ENCODE measurements around the gene AHCTF1. TPM values are rescaled to one million over a fixed set of nuclear protein-coding genes. Genes with fewer than 3 reads are reported as not detected.

AHCTF1 gene
- total and polyA plus RNA-seq, 9 of the 15 experiments (the other 6 are each of a cell fraction or from before 2014, with no cell fraction given): 9.4 to 102 (median 47.6) TPM

GRCh38 chr1:246837418-246838117, 94.2 kb downstream of the AHCTF1 start (continued):
- no peak for TF ChIP-seq PKNOX1 (IDR thresholded peaks at IDR 0.05)
- no peak for TF ChIP-seq PTTG1 (tag; IDR thresholded peaks at IDR 0.05; ENCODE audit: low read depth)
- TF ChIP-seq NFXL1 (CRISPR knock-in tag; IDR thresholded peaks at IDR 0.05): no peak
- TF ChIP-seq HMBOX1 (IDR thresholded peaks at IDR 0.05): peak; percentile 19; the same call in 1 of the 2 replicates
- TF ChIP-seq KLF16 (IDR thresholded peaks at IDR 0.05): no peak
- peak; percentile 30; the same call in 1 of the 2 replicates for TF ChIP-seq POLR2A (conservative IDR thresholded peaks at IDR 0.05)
- TF ChIP-seq POLR2AphosphoS2 (IDR thresholded peaks at IDR 0.05; ENCODE audit: low read length): no peak; the same call in 1 of the 2 replicates
- TF ChIP-seq COPS2 (conservative IDR thresholded peaks at IDR 0.05): no peak
- no peak for TF ChIP-seq ZNF639 (CRISPR knock-in tag; conservative IDR thresholded peaks at IDR 0.05 in 1 of 2, IDR thresholded peaks at IDR 0.05 in 1 of 2)
- TF ChIP-seq RBM25 (IDR thresholded peaks at IDR 0.05; ENCODE audit: low read depth, low read length, severe bottlenecking): no peak
- 0 out of 2 replicates have a peak, but pooled peaks have one; percentile 14 for TF ChIP-seq THRB (CRISPR knock-in tag; conservative IDR thresholded peaks at IDR 0.05)
- no peak for TF ChIP-seq SPI1 (IDR thresholded peaks at IDR 0.05; ENCODE audit: borderline replicate concordance, low read depth, low read length)
- TF ChIP-seq JUND (IDR thresholded peaks at IDR 0.05; ENCODE audit: borderline replicate concordance, low read depth, low read length): peak; percentile 27; the same call in 1 of the 2 replicates
- TF ChIP-seq JUND (tag; IDR thresholded peaks at IDR 0.05; ENCODE audit: borderline replicate concordance, low read depth, low read length): no peak
- 0 out of 2 replicates have a peak, but pooled peaks have one; percentile 3 for TF ChIP-seq NCOR1 (IDR thresholded peaks at IDR 0.05)
- TF ChIP-seq ZNF583 (CRISPR knock-in tag; IDR thresholded peaks at IDR 0.05): 0 out of 2 replicates have a peak, but pooled peaks have one; percentile 38
- TF ChIP-seq SRSF1 (IDR thresholded peaks at IDR 0.05; ENCODE audit: low read depth, low read length): no peak
- TF ChIP-seq ZNF696 (CRISPR knock-in tag; conservative IDR thresholded peaks at IDR 0.05): no peak
- TF ChIP-seq SRSF3 (IDR thresholded peaks at IDR 0.05; ENCODE audit: insufficient read depth, low read length): no peak
- no peak for TF ChIP-seq GATAD2A (IDR thresholded peaks at IDR 0.05)
- no peak for TF ChIP-seq BRF1 (IDR thresholded peaks at IDR 0.05; ENCODE audit: borderline replicate concordance, extremely low read depth, insufficient read length)
- TF ChIP-seq SRSF9 (IDR thresholded peaks at IDR 0.05; ENCODE audit: borderline replicate concordance, low read depth, low read length): no peak
- no peak for TF ChIP-seq ZKSCAN3 (CRISPR knock-in tag; IDR thresholded peaks at IDR 0.05)
- TF ChIP-seq JUNB (CRISPR knock-in tag; conservative IDR thresholded peaks at IDR 0.05): no peak

All from K562 (cell line).